Limb (tissue), 2 donors: Measurements from ENCODE around the gene NCF4.
A peak's percentile ranks its signal among the peaks of the same experiment; 100 is the strongest.

Experiments used
- DNase-seq, 2 donors: peaks; one replicate each; pipeline ENCODE4 v3.0.0-alpha.2; 2016; ENCODE audit errors: extremely low spot score in 2 of 2

The NCF4 gene

DNA sequence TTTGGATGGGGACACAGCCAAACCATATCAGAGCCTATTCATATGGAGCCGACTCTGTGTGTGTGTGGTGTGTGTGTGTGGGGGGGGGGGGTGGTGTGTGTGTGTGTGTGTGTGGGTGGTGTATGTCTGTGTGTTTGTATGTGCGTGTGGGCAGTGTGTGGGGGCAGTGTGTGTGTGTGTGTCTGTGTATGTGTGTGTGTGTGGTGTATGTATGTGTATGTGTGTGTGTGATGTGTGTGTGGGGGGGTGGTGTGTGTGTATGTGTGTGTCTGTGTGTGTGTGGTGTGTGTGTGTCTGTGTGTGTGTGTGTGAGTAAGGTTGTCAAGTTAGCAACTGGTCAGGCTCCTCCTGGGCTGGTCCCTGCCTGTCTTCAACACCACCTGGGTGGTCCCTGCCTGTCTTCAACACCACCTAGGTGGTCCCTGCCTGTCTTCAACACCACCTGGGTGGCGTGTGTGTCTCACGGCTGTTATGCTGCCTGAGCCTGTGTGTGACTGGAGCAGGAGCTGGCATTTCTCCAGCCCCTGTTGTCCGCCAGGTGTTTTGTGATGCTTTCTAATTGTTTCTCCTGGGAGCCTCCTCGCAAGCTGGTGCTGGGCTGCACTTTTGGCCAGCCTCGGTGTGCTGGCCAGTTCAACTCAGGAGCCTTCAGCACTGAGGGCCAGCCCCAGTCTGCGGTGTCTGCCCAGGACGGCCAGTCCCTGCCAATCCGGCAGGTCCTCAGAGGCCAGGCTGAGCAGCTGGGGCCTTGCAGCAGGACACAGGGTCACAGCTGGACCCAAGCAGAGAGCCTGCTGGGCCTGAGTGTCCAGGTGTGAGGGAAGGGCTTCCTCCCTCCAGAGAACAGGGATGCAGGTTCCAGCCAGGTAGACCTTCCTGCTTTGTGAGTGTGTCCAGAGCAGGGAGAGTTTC lies 22.4 kb upstream of the NCF4 start:
- DNase-seq = no peak

DNA sequence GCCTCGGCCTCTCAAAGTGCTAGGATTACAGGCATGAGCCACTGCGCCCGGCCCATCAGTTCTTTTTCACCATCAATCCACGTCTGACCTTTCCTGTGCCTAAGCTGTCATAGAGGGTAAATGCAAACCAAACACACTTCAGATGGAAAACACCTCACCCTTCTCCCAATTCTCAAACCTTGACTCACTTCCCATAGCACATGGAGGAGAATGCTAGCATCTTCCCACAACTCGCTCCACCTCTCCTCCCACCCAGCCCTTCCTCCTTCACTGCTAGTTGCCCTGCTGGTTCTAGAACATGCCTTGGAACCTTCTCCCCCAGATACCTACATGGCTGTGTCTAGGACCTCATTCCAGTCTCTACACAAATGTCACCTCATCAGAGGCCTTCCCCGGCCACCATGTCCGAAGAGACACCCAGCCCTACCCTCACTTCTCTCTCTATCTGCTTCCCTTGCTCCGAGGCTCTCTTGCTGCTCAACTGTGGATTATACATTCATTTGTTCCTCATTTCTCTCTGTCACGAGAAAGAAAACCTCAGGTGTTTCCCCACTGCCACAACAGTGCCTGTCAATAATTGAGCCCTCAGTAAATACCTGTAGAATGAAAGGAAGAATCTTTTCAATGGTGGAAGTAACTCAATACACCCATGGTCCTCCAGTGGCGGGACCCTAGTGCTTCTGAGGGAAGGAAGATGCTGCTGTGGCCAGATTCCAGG lies 21.3 kb upstream of the NCF4 start:
- DNase-seq = no peak

DNA sequence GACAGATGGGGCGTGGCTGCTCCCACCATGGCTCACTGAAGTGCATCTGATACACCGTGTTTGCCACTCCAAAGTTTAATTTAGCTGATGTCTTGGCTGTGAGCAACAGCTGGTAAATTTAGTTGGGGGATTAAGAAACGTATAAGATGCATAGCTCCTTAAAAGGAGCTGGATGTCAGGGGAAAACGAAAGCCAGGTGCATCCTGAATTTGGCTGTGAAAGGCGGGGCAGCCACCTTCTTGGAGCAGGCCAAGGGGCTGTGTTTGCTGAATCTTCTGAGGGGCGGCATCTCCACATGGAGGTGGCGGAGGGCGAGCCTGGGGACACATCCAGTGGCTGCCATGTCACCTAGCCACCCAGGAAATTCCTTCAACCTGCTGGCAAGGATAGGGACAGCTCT lies 20.7 kb upstream of the NCF4 start:
- no peak for DNase-seq

DNA sequence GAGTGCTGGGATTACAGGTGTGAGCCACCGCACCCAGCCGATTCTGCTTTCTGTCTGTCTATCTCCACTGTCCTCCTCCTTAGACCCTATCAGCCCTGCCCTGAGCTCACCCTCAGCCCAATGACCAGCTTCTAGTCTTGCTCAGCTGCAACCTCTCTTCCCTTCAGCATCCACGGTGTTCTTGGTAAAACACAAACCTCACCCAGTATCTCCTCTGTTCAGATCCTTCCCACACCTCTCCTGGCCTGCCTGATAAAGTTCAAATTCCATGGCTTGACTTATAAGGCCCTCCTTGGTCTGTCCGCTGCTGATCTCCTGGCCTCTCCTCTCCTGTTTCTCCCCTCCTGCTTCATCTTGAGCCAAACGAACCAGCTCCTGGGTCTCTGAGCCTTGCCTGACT lies 14.5 kb upstream of the NCF4 start:
- DNase-seq = no peak

DNA sequence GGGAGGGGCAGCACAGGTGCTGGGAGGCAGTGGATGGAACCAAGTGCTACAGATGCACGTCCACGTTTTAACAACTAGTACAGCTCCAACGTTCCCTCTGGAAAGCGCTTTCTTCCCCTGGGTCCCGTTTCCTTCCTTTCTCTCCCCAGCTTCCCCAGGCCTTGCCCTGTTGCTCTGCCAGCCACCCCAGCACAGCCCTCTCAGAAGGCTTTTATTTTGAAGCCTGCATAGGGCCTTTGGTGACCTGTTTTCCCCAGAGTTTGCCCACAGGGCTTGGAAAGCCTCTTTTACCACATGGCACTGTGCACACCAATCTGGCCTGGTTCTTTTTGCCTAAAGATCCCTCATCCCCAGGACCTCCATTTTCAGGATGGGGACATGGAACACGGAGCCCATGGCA lies 13.9 kb upstream of the NCF4 start:
- DNase-seq = no peak

DNA sequence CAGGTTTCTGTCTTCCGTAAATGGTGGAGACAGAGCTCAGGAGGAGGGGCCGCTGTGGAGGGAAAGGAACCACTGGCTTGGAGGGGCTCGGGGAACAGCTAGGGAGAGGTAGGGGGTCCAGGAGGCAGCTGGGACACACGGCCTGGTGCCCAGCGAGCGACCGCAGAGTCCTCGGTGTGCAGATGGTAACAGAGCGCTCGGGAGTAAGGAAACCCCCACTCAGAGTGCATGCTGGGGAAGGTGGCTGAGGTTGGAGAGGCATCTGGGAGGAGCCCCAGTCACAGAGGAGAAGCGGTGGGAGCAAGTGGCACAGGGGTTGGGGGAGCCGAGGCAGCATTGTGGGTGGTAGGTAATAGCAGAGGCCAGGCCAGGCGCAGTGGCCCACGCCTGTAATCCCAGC lies 10.8 kb upstream of the NCF4 start:
- no peak for DNase-seq

DNA sequence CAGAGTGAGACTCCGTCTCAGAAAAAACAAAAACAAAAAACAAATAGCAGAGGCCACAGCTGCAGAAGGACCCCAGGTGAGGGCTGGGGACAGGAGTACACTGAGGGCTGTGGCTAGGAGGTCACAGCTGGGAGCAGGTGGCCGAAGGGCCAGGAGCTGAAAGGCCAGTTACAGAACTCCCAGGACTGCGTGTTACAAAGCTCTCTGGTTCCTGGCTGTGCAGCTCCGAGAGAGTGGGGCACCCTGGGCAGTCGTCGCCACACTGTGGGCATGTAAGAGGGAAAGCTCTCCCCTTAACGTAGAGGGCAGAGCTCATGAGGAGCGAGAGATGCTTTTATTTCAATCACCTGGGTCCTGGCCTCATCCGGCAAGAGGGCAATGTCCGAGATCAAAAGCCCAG lies 10.1 kb upstream of the NCF4 start:
- no peak for DNase-seq

DNA sequence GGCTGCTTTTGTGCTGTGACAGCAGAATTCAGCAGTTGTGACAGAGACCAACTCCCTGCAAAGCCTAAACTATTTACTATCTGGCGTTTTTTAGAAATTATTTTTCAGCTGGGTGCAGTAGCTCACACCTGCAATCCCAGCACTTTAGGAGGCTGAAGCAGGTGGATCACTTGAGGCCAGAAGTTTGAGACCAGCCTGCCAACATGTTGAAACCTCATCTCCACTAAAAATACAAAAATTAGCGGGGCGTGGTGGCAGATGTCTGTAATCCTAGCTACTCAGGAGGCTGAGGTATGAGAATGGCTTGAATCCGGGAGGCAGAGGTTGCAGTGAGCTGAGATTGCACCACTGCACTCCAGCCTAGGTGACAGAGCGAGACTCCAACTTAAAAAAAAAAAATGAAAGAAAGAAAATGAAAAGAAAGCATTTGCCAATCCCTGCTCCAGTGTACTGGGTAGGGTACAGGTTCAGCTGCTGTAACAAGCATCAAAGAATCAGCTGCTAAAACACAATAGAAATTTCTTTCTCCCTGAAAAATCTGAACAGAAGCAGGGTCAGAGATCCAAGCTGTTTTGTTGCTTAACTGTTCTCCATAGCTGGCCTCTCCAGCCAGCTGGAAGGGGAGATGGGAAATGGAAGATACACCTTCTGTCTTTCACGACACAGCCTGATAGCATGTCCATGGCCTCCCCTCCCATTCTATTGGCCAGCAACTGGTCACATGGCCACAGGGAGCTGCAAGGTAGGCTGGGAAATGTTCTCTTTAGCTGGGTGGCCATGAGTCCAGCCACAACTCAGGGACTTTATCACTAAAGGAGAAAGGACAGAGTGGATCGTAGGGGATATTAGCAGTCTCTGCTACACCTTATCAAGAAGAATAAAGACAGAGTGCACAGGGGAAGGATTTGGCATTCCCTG lies 8.5 kb upstream of the NCF4 start:
- DNase-seq = no peak

DNA sequence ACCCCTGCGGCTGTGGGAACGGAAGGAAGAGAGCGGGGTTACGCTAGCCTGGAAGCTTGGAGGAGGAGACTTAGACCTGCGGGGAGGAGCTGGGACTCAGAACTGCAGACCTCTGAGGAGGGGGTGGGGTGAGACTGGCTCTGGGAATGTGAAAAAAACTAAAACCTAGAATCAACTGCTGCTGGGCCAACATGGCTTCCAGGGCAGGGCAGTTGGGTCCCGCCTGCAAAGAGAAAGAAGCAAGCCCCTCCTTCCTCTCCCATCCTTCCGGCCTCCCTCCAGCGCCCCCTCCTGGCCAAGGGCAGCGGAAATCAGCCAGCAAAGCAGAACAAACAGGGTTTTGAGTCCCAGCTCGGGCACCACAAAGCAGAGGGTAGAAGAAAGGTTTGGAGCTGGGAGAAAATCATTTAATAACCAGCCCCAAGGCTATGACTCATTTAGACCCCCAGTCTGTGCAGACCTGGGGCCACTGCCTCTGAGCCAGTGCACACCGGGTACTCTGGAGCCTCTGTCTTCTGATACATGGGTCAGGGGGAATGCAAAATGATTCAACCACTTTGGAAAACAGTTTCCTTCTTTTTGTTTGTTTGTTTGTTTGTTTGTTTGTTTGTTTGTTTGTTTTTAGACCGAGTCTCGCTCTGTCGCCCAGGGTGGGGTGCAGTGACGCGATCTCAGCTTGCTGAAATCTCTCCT lies 7.3 kb upstream of the NCF4 start:
- DNase-seq = peak in 1 of 2 donors; percentile 74

DNA sequence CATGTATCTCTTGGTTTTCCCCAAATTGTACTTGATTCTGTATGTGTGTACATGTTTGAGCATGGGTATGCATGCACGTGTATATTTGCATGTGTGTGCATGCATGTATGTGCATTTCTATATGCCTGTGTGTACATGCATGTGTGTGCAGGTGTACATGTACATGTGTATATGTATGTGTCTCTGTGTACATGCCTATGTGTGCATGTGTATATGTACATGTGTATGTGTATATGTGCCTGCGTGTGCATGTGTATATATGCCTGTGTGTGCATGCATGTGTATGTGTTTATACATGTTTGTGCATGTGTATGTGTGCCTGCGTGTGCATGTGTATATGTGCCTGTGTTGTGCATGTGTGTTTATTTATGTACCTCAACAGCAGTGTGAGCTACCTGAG lies 5.3 kb upstream of the NCF4 start:
- no peak for DNase-seq

DNA sequence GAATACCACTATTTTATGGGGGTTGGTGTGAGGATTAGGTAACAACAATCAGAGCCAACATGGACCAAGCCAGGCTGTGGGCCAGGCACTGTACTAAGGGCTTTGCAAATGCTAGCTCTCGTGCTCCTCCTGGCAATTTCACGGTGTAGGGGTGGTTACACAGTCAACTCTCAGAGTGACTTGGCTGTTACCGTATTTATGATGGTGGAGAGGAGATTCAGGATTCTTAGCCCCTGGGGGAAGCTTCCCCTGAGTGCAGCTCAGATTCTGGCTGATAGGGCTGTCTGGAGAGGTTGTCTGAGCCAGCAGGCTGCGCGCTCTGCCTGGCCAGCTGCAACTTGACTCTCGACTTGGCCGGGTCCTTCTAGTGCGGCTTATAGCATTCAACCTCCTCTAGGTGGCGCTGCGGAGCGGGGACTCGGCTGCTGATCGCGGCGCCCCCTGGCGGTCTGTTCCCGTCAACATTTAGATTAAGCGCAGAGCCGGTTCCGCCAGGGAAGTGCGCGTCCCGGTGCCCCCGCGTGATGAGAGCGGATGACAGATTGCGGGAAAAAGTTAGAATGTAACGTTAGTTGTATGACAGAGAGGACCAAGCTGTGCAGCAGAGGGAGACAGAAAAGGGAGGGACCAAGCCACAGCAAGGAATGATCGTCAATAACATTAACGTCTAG lies 4.5 kb upstream of the NCF4 start:
- DNase-seq = peak; percentile 92 to 96

DNA sequence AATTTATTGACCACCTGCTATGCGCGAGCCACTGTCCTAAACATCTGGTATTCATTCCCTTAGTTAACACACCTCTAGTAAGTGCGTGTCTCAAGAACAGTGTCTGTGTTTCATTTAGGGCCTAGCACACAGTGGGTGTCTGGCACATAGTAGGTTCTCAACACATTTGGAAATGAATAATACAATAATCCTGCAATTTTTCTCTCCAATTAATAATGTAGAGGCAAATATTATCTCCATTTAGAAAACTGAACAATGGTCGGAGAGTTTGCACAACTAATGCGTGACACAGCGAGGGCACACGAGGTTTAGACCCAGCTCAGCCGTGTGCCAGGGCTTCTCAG lies 4.0 kb upstream of the NCF4 start:
- DNase-seq = no peak

DNA sequence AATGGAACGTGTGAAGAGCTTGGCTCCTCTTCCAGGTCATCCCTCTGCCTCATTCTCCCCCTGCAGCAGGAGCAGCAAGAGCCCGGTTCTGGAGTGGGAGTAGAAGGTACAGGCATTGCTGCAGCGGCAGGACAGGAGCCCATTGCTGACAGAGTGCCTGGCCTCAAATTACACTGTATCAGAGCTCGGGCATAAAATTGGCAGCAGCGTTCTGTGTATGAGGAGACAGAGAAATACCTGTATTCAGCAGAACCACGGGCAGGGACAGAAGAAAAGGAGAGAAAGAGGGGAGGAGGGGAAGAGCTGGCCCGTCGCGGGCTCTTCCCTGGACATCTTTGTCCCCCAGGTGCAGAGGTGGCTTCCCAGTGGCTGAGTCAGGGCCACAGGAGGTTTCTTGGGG lies 2.6 kb upstream of the NCF4 start:
- DNase-seq = no peak

DNA sequence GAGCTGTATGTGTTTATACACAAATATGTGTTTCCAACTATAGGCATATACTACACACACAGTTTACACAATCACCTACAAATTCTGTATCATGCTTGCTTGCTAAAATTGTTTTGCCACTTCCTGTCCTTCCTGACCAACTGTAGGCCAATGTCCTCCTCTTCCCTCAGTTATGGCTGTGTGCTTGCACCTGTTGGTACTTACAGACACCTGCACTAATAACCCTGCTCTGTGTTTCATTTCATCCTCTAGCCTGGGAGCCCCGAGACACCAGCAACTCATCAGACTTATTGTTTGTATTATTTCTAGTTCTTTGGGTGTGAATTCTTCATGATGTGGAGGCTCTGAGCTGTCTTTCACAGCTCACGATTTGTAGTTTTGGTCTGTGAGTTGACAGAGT lies 1.8 kb upstream of the NCF4 start:
- no peak for DNase-seq

DNA sequence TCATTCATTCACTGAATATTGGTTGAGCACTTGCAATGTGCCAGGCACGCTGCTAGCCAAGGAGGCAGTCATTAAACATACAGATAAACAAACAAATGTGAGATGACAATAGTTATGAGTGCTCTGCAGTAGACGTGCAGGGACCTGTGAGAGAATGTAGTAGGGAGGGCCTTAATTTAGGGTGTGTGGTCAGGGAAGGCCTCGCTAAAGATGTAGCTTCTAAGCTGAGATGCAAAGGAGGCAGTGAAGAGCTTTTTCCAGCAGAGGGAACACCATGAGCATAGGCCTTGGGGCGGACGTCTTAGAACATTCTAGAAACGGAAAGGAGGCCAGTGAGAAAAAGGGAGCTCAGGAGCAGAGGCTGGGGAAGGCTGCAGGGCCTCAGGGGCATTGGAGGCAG lies 789 bp upstream of the NCF4 start:
- DNase-seq = no peak

DNA sequence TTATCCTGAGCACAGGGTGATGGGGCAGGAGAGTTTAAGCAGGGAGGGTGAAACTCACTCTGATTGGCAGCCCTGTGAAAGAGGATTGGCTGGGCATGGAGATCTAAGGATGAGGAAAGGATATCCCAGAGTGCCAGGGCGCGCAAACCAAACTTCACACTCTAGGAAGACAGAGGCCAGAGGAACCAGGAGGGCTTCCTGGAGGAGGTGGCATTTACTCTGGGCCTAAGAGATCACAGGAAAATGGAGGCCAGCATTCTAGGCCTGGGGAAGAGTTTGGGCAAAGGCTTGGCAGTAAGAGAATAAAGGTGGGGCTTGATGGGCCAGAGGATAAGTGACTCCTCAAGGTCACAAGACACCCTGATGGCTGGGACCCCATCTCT lies 377 bp upstream of the NCF4 start:
- no peak for DNase-seq

DNA sequence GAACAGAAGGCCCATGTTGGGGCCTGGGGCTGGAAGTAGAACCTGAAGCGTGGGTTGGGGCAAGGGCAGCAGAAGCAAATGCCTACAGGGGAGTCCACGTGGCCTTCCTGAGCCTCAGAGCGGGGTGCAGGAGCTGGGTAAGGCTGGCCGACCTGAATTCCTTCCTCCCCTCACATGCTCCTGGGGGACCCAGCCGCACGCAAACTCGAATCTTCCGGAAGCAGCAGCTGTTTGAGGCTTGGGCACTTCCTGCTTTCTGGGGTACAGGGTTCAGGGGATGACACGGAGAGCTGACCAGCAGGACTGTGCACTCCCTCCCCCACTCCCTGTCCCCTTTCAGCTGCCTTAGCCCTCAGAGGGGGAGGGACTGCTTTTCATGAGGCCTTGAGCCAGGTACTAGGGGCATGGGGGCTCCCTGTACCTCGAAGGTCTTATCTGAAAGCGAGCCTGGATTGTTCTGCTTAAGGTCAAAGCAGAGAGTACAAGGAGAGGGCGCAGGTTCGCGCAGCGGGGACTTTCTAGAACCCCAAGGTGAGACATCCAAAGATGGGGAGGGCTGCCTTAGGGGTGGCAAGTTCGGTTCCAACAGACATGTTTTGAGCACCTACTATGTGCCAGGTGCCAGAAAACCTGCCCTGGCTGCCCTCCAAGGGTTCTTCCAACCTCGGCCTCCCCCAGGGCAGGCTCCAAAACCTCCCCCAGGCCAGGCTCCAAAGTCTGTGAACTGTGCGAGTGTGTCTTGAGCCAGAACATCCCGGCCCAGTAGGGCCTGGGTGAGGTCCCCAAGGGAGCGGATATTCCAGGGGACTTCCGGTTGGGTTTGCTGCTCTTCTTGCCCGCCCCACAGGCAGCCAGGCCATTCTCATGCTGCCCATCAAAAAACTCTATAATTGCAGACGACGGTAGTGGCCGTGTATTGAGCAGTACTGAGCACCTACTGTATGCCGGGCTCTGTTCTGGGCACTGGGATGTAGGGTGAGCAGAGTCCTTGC lies 1.7 kb downstream of the NCF4 start:
- DNase-seq = no peak

DNA sequence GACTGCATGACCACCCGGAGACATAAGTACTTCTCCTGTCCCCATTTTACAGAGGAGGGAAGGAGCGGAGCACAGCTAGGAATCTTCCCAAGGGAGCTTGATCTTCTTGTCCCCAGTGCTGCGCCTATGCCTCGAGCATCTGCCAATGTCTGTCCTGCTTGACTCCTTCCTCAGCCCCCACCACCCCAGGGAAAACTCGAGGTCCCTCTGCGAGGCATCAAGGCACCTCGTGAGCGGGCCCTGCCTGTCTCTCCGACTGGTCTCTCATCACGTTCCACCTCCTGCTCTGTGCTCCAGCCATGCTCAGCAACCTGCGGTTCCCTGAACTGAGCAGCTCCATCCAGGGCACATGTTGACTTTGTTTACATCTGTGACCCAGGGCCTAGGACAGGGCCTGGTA lies 2.5 kb downstream of the NCF4 start:
- no peak for DNase-seq

DNA sequence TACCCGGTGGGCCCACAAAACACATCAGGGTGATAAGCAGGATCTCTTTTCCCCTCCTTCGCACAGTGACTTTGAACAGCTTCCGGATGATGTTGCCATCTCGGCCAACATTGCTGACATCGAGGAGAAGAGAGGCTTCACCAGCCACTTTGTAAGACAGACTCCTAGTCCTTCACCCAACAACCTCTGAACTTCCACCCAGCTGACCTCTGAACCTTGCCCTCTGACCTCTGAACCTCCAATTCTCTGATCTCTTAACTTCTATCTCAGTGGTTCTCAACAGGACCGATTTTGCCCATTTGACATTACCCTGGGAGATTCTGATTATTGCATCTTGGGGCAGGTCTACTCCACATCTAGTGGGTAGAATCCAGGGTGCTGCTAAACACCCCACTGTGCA lies 3.2 kb downstream of the NCF4 start:
- no peak for DNase-seq
